GM23338 (cell line): ENCODE data around the gene GLOD4. TPM values are rescaled to one million over a fixed set of nuclear protein-coding genes. Genes with fewer than 3 reads are reported as not detected.

Source experiments
- ATAC-seq: fragments of 200-7000 bp; cut with Tn5 transposase; 3 replicates; pipeline ENCODE4 v1.9.1; 2020
- DNase-seq: peaks from one replicate; pipeline ENCODE4 v3.0.0-alpha.2; 2015; ENCODE audit warnings: low spot score
- H2AFZ ChIP-seq: fragments of 200-600 bp; sonication (generic); 2 replicates; pipeline ENCODE4 v1.8.0; 2016; ENCODE audit warnings: antibody characterized with exemption, mild to moderate bottlenecking, moderate library complexity
- H3F3A ChIP-seq: fragments of 200-600 bp; sonication (generic); replicated peaks from 2 replicates; pipeline ENCODE4 v1.8.0; 2017; ENCODE audit warnings: antibody characterized with exemption, mixed run types, low read depth
- H3K27ac ChIP-seq: fragments of 200-600 bp; sonication (generic); 2 replicates; pipeline ENCODE4 v1.6.1; 2016; ENCODE audit warnings: low read depth
- H3K27me3 ChIP-seq: fragments of 200-600 bp; sonication (generic); 2 replicates; pipeline ENCODE4 v1.8.0; 2016; ENCODE audit warnings: mild to moderate bottlenecking, mixed run types, moderate library complexity; ENCODE audit not compliant: insufficient read depth
- H3K36me3 ChIP-seq: fragments of 200-600 bp; sonication (generic); 2 replicates; pipeline ENCODE4 v1.8.0; 2016; ENCODE audit warnings: mild to moderate bottlenecking; ENCODE audit not compliant: insufficient read depth
- H3K4me1 ChIP-seq: fragments of 200-600 bp; sonication (generic); 2 replicates; pipeline ENCODE4 v1.8.0; 2016; ENCODE audit warnings: mild to moderate bottlenecking, moderate library complexity; ENCODE audit not compliant: insufficient read depth
- H3K4me2 ChIP-seq: fragments of 200-600 bp; sonication (generic); 2 replicates; pipeline ENCODE4 v1.7.1; 2017; ENCODE audit warnings: mixed run types
- H3K4me3 ChIP-seq: fragments of 200-600 bp; sonication (generic); 2 replicates; pipeline ENCODE4 v1.6.1; 2016; ENCODE audit warnings: mixed run types
- H3K79me2 ChIP-seq: fragments of 200-600 bp; sonication (generic); replicated peaks from 2 replicates; pipeline ENCODE4 v1.8.0; 2017; ENCODE audit warnings: mild to moderate bottlenecking; ENCODE audit not compliant: insufficient read depth
- H3K9me2 ChIP-seq: fragments of 200-600 bp; sonication (generic); 2 replicates; pipeline ENCODE4 v1.8.0; 2017; ENCODE audit not compliant: insufficient read depth
- H4K20me1 ChIP-seq: fragments of 200-600 bp; sonication (generic); replicated peaks from 2 replicates; pipeline ENCODE4 v1.8.0; 2017; ENCODE audit warnings: mild to moderate bottlenecking; ENCODE audit not compliant: insufficient read depth
- H3K27ac Mint-ChIP-seq: 2 replicates; pipeline ENCODE4 v1.8.0; 2020; ENCODE audit warnings: inconsistent platforms, mild to moderate bottlenecking, moderate library complexity, mixed read lengths
- H3K27me3 Mint-ChIP-seq: 3 replicates; pipeline ENCODE4 v1.8.0; 2022; ENCODE audit warnings: low read depth, mild to moderate bottlenecking, moderate library complexity, mixed read lengths, inconsistent platforms; ENCODE audit not compliant: insufficient read depth, poor library complexity
- H3K36me3 Mint-ChIP-seq: 3 replicates; pipeline ENCODE4 v1.8.0; 2021; ENCODE audit warnings: low read depth, mild to moderate bottlenecking, inconsistent platforms, moderate library complexity, mixed read lengths
- H3K4me1 Mint-ChIP-seq: 3 replicates; pipeline ENCODE4 v1.8.0; 2020; ENCODE audit warnings: mild to moderate bottlenecking, inconsistent platforms, mixed read lengths
- H3K4me3 Mint-ChIP-seq: 3 replicates; pipeline ENCODE4 v1.8.0; 2021; ENCODE audit warnings: moderate library complexity, mild to moderate bottlenecking, inconsistent platforms, mixed read lengths
- H3K9me3 Mint-ChIP-seq: 3 replicates; pipeline ENCODE4 v1.8.0; 2020; ENCODE audit warnings: moderate library complexity, mild to moderate bottlenecking, inconsistent platforms, mixed read lengths
- CREB1 ChIP-seq: fragments of 250-450 bp; sonication (Bioruptor Pico); IDR thresholded peaks from 2 replicates; pipeline ENCODE4 v1.5.0; 2020; ENCODE audit warnings: low read depth, mild to moderate bottlenecking, moderate library complexity
- EZH2phosphoT487 ChIP-seq: fragments of 200-600 bp; sonication (generic); IDR thresholded peaks from one replicate; pipeline ENCODE4 v1.8.1; 2018; ENCODE audit warnings: antibody characterized with exemption; ENCODE audit not compliant: unreplicated experiment
- NANOG ChIP-seq: IDR thresholded peaks from 2 replicates; pipeline ENCODE4 v1.6.1; 2016; ENCODE audit warnings: antibody characterized with exemption, borderline replicate concordance
- STAT1 ChIP-seq: IDR thresholded peaks from one replicate; pipeline ENCODE4 v1.6.1; 2016; ENCODE audit warnings: antibody characterized with exemption; ENCODE audit not compliant: unreplicated experiment
- polyA plus RNA-seq: library from polyadenylated mRNA; unstranded; fragments of >200 nt; fragmentation: Nextera tagmentation; extraction: Ambion mirVana; gene quantifications from 2 replicates; pipeline ENCODE4 v1.2.1, GENCODE V29; 2016
- total RNA-seq: library from RNA; depleted of rRNA; stranded (reverse); fragments of >200 nt; shearing (Covaris generic); gene quantifications from 2 replicates; pipeline ENCODE4 v1.2.3, GENCODE V29; 2014
- TF ChIP-seq, protein P1 (sequence below): fragments of 250-450 bp; sonication (Bioruptor Pico); IDR thresholded peaks from 2 replicates; pipeline ENCODE4 v1.5.0; 2020; ENCODE audit warnings: mild to moderate bottlenecking, moderate library complexity
- TF ChIP-seq, protein P2 (sequence below): IDR thresholded peaks from 2 replicates; pipeline ENCODE4 v1.6.1; 2016; ENCODE audit warnings: antibody characterized with exemption
- TF ChIP-seq, protein P3 (sequence below), 2 experiments: fragments of 200-600 bp in 1 of 2; sonication (generic) in 1 of 2; conservative IDR thresholded peaks; 2 replicates each; pipeline versions ENCODE4 v1.5.1 to v1.6.1; 2016 to 2017; ENCODE audit warnings: antibody characterized with exemption in 2 of 2, low read depth in 2 of 2, mild to moderate bottlenecking in 2 of 2, moderate library complexity in 1 of 2

The GLOD4 gene
- total and polyA plus RNA-seq, 2 experiments from 2014 or later = 120 to 122 TPM

DNA sequence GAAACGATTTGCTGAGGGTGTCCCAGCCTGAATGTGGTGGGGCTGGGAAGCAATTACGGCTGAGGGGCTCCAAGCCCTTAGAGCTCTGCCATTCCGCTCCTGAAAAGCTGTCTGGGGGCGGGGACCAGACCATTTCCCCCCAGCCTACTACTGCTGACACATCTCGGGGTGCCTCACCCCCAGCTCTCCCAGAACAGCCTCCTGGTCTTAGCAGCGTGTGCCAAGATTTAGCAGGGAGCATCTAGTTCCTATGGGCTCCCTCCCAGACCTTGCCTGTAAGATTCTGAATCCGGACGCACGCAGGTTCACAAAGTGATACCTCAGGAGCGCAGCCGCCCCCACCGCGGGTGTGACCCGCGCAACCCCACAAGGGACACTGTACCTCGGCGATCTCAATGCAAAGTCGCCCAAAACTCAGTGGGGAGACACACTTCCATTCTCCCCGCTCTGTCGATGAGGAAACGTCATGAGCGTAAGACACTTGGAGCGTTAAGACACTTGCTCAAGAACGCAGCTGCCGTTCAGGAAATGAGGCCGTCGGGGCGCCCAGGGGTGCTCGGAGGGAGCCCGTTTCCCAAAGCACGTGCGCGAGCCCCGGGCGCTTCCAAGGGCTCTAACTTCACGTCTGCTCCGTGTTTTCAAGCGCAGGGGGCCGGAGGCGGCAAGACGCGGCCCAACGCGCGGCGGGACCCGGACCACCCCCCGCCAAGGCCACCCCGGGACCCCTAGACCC, 30.6 kb downstream of the GLOD4 start:
- Mint-ChIP-seq H3K27ac (peak overlapping the region; percentile 87), H3K27me3 (peaks cover 29% of the 10 kb centered on the region), H3K9me3 (peaks cover 42% of the 10 kb centered on the region), H3K4me3 (peak overlapping the region; percentile 93), H3K36me3 (peaks cover 67% of the 10 kb centered on the region), H3K4me1 (peaks cover 21% of the 10 kb centered on the region)
- ATAC-seq = peak; percentile 9
- 0 out of 2 replicates have a peak, but pooled peaks cover 4% of the 10 kb centered on the region for H3F3A ChIP-seq
- H3K27me3 ChIP-seq = no peaks in the 10 kb centered on the region
- H3K27ac ChIP-seq = no peak overlapping the region
- peaks cover 3% of the 10 kb centered on the region; the same call in 1 of the 2 replicates for H3K9me2 ChIP-seq
- TF ChIP-seq, protein P1, sequence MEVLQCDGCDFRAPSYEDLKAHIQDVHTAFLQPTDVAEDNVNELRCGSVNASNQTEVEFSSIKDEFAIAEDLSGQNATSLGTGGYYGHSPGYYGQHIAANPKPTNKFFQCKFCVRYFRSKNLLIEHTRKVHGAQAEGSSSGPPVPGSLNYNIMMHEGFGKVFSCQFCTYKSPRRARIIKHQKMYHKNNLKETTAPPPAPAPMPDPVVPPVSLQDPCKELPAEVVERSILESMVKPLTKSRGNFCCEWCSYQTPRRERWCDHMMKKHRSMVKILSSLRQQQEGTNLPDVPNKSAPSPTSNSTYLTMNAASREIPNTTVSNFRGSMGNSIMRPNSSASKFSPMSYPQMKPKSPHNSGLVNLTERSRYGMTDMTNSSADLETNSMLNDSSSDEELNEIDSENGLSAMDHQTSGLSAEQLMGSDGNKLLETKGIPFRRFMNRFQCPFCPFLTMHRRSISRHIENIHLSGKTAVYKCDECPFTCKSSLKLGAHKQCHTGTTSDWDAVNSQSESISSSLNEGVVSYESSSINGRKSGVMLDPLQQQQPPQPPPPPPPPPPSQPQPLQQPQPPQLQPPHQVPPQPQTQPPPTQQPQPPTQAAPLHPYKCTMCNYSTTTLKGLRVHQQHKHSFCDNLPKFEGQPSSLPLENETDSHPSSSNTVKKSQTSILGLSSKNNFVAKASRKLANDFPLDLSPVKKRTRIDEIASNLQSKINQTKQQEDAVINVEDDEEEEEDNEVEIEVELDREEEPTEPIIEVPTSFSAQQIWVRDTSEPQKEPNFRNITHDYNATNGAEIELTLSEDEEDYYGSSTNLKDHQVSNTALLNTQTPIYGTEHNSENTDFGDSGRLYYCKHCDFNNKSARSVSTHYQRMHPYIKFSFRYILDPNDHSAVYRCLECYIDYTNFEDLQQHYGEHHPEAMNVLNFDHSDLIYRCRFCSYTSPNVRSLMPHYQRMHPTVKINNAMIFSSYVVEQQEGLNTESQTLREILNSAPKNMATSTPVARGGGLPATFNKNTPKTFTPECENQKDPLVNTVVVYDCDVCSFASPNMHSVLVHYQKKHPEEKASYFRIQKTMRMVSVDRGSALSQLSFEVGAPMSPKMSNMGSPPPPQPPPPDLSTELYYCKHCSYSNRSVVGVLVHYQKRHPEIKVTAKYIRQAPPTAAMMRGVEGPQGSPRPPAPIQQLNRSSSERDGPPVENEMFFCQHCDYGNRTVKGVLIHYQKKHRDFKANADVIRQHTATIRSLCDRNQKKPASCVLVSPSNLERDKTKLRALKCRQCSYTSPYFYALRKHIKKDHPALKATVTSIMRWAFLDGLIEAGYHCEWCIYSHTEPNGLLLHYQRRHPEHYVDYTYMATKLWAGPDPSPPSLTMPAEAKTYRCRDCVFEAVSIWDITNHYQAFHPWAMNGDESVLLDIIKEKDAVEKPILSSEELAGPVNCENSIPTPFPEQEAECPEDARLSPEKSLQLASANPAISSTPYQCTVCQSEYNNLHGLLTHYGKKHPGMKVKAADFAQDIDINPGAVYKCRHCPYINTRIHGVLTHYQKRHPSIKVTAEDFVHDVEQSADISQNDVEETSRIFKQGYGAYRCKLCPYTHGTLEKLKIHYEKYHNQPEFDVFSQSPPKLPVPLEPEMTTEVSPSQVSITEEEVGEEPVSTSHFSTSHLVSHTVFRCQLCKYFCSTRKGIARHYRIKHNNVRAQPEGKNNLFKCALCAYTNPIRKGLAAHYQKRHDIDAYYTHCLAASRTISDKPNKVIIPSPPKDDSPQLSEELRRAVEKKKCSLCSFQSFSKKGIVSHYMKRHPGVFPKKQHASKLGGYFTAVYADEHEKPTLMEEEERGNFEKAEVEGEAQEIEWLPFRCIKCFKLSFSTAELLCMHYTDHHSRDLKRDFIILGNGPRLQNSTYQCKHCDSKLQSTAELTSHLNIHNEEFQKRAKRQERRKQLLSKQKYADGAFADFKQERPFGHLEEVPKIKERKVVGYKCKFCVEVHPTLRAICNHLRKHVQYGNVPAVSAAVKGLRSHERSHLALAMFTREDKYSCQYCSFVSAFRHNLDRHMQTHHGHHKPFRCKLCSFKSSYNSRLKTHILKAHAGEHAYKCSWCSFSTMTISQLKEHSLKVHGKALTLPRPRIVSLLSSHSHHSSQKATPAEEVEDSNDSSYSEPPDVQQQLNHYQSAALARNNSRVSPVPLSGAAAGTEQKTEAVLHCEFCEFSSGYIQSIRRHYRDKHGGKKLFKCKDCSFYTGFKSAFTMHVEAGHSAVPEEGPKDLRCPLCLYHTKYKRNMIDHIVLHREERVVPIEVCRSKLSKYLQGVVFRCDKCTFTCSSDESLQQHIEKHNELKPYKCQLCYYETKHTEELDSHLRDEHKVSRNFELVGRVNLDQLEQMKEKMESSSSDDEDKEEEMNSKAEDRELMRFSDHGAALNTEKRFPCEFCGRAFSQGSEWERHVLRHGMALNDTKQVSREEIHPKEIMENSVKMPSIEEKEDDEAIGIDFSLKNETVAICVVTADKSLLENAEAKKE (CRISPR knock-in tag) = no peak
- TF ChIP-seq CREB1 = no peak
- TF ChIP-seq EZH2phosphoT487 = no peak
- TF ChIP-seq, protein P2, sequence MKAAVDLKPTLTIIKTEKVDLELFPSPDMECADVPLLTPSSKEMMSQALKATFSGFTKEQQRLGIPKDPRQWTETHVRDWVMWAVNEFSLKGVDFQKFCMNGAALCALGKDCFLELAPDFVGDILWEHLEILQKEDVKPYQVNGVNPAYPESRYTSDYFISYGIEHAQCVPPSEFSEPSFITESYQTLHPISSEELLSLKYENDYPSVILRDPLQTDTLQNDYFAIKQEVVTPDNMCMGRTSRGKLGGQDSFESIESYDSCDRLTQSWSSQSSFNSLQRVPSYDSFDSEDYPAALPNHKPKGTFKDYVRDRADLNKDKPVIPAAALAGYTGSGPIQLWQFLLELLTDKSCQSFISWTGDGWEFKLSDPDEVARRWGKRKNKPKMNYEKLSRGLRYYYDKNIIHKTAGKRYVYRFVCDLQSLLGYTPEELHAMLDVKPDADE = no peak
- TF ChIP-seq NANOG = no peak
- TF ChIP-seq, protein P3, sequence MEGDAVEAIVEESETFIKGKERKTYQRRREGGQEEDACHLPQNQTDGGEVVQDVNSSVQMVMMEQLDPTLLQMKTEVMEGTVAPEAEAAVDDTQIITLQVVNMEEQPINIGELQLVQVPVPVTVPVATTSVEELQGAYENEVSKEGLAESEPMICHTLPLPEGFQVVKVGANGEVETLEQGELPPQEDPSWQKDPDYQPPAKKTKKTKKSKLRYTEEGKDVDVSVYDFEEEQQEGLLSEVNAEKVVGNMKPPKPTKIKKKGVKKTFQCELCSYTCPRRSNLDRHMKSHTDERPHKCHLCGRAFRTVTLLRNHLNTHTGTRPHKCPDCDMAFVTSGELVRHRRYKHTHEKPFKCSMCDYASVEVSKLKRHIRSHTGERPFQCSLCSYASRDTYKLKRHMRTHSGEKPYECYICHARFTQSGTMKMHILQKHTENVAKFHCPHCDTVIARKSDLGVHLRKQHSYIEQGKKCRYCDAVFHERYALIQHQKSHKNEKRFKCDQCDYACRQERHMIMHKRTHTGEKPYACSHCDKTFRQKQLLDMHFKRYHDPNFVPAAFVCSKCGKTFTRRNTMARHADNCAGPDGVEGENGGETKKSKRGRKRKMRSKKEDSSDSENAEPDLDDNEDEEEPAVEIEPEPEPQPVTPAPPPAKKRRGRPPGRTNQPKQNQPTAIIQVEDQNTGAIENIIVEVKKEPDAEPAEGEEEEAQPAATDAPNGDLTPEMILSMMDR (conservative IDR thresholded peaks at IDR 0.05; ENCODE audit: low read depth in 2 of 2) = no peak
- no peak for TF ChIP-seq STAT1
- peaks cover 38% of the 10 kb centered on the region for H3K79me2 ChIP-seq
- H2AFZ ChIP-seq = peak overlapping the region; percentile 66; the same call in 1 of the 2 replicates
- peaks cover 25% of the 10 kb centered on the region; the same call in 1 of the 2 replicates for H3K36me3 ChIP-seq
- peak; percentile 33 for DNase-seq
- peaks cover 7% of the 10 kb centered on the region; the same call in 1 of the 2 replicates for H4K20me1 ChIP-seq
- H3K4me2 ChIP-seq = peak overlapping the region; percentile 99
- peak overlapping the region; percentile 96 for H3K4me3 ChIP-seq
- peaks cover 6% of the 10 kb centered on the region; the same call in 1 of the 2 replicates for H3K4me1 ChIP-seq
